EH (cell line): ENCODE results near the gene ACTBL2.
A peak's percentile ranks its signal among the peaks of the same experiment; 100 is the strongest.
"Not testable (repeated sequence)": the region's sequence is repeated elsewhere in the genome, so short reads cannot be mapped to it uniquely, and the experiment has no call there.

Experiments
- DNase-seq: peaks from one replicate; pipeline ENCODE4 v3.0.0-alpha.2; 2015; ENCODE audit warnings: low read depth

ACTBL2 gene

DNA sequence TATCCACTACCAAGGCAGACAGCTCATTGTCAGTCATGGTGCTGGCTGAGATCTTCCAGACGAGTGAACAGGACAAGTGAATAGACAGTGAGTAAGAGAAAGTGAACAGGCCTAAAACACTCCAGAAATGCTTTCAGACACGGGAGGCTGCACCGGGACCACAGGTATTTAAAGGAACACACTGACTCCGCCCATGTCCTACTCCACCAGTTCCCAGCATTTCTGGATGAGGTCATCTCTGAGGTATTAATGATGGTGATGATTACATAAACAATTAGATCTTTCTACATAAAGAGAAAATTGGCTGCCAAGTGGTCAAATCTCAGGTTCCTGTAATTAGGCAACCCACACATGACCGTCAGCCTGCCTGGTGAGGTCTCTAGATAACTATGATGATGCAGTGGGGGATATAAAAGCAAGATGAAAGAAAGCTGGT, at the start of gene ACTBL2:
ACTBL2 (minus strand) TSS at position 141 of the 436 bp plus-strand sequence; CDS start at position 37, 104 bp downstream.
- peak; percentile 81 for DNase-seq

DNA sequence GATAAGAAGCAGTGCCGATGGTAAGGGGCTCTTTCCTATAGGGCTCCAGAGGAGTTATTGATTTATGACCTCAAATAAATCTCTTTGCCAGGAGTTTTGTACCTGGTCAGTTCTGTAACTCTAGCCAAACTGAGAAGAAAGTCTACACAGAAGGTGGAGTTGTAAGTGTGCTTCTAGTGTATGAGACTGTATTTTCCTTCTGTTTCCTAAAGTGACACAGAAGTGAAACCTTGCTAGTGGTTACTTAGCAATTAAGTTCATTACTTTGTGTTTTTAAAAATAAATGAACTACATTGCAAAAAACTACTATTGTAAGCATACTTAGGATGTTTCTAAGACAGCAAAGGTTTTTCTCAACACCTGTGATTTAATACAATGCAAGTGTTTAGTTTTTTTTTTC, 48.7 kb upstream of the ACTBL2 start:
- DNase-seq, result no peak

- no peak for DNase-seq
Measured at GRCh38 chr5:57529864-57530263, 47.3 kb upstream of the ACTBL2 start.

DNA sequence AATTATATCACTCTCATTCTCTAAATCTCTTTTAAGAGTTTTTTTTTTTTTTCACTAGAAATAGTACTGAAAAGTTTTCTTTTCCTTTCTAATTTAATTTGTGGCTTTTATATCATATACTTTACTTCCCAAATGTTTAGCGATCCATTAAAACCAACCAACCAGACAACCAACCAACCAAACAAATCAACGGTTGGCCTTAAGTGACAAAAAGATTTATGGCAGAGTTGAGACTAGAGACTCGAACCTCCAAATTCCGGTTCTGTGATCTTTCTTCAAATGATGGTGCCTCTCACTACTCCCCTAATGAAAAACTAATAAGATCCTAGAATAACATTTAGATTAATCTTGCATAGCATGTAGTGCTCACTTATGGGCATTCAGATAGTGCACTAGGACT, 45.3 kb upstream of the ACTBL2 start:
- no peak for DNase-seq

GRCh38 chr5:57524348-57525060, 41.9 kb upstream of the ACTBL2 start:
- DNase-seq, result no peak

DNA sequence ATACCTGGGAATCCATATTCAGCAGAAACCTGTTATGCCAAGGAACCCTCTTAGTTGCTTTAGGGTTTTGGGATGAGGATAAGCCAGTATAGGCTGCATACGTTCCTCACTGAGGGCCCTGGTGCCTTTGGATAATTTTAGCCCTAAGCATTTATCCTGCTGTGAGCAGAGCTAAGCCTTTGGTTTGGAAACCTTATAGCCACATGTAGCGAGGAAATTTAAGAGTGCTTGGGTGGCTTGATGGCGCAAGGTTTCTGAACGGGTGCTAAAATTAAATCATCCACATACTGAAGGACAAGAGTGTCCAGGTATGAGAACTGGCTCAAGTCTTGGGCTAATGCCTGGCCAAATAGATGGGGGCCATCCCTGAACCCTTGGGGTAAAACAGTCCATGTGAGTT, 39.9 kb upstream of the ACTBL2 start:
- DNase-seq, result not testable (repeated sequence)

DNA sequence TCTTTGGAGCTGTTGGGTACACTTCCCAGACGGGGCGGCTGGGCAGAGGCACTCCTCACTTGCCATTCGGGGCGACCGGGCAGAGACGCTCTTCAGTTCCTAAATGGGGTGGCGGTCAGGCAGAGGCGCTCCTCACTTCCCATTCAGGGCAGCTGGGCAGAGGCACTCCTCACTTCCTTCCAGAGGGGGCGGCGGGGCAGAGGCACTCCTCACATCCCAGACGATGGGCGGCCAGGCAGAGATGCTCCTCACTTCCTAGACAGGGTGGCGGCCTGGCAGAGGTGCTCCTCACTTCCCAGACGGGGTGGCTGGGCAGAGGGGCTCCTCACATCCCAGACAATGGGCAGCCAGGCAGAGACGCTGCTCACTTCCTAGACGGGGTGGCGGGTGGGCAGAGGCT, 35.8 kb upstream of the ACTBL2 start:
- DNase-seq, result not testable (repeated sequence)

GRCh38 chr5:57517250-57517649, 34.6 kb upstream of the ACTBL2 start:
- no peak for DNase-seq

DNA sequence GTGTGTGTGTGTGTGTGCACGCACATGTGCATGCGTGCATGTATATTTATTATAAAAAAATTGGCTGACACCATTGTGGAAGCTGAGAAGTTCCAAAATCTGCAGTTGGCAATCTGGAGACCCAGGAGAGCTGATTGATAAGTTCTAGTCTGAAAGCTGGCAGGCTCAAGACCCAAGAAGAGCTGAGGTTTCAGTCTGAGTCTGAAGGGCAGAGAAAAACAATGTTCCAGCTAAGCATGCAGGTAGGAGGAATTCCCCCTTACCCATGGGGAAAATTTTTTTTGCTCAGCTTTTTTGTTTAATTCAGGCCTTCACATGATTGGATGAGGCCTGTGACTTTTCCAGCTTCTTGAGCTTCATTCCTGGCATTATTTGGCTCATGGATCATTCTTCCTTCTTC, 31.2 kb upstream of the ACTBL2 start:
- peak; percentile 23 for DNase-seq

DNA sequence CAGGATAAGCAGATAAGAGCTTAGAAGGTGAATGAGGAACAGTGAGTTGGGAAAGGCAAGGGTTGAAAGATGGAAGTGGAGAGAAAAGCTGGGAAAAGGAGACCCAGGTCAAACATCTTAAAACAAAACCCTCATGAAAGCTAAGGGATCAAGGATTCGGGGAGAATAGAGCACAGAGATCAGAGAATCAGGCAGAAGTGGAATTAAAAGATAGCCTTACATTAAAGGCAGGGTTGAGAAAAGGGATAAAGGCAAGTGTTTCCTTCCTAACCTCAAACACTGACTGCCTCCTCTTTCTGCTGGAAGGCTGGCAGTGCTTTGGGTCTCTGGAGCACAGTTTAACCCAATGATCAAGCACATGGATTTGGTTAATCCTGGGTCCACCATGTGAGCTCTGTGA, 28.7 kb upstream of the ACTBL2 start:
- no peak for DNase-seq

GRCh38 chr5:57509501-57510260, 27.1 kb upstream of the ACTBL2 start:
- no peak for DNase-seq

GRCh38 chr5:57508211-57508610, 25.6 kb upstream of the ACTBL2 start:
- DNase-seq, result no peak

- no peak for DNase-seq
Measured at GRCh38 chr5:57505272-57506200, 22.9 kb upstream of the ACTBL2 start.

GRCh38 chr5:57504357-57504756, 21.7 kb upstream of the ACTBL2 start:
- no peak for DNase-seq

DNA sequence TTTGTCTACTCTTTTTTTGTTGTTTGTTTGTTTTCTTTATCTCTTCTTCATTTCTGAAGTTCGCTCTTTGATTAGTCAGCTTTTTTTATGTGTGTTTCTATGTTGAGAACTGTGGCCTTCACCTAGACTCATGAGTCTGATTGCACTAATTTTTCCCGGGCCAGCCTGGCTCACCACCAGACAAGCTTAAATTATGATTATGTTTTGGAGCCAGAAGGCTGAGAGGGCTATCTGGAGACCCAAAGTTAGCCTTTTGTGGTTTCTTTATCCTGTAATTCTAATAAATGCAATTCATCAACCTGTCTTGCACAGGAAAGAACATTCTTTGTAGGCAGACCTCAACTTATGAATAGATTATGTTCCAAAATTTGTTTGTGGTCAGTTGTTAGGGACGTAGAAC, 20.8 kb upstream of the ACTBL2 start:
- DNase-seq, result no peak

- peak; percentile 27 for DNase-seq
Measured at GRCh38 chr5:57501414-57502201, 19.0 kb upstream of the ACTBL2 start.

- peak; percentile 60 for DNase-seq
Measured at GRCh38 chr5:57499262-57500050, 16.8 kb upstream of the ACTBL2 start.

DNA sequence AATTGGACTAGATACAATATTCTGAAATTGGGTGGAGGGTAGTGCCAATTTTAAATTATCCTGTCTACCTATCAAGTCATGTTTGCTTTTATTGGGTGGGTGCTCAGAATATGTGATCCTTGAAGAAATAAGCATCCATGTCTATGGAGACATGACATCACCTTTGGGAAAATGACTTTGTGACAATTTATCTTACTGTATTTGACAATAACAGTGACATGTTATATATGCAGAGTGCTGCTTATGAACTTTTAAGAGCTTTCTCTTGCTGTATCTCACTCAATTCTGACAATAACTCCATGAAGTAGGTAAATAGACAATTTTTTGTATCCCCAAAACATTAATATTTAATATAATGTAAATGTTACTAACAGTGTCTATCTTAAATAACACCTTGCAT, 15.1 kb upstream of the ACTBL2 start:
- DNase-seq, result no peak

GRCh38 chr5:57495285-57496086, 12.9 kb upstream of the ACTBL2 start:
- no peak for DNase-seq
